Adrenal gland (tissue), 12 donors: ENCODE results near the gene SGMS1. TPM values are rescaled to one million over a fixed set of nuclear protein-coding genes. Genes with fewer than 3 reads are reported as not detected.

Source experiments
- DNase-seq, 7 donors: peaks; one replicate each; pipeline ENCODE4 v3.0.0-alpha.2; 2019 to 2020
- H3K27ac ChIP-seq, 5 donors: fragments of 200-600 bp; sonication (generic) in 4 of 5; 1 replicate in 3 of 5; 2 replicates in 2 of 5; pipeline versions ENCODE4 v1.5.1 to v1.8.0; 2016 to 2020; ENCODE audit warnings: mild to moderate bottlenecking in 1 of 5
- H3K27me3 ChIP-seq: fragments of 200-600 bp; 2 replicates; pipeline ENCODE4 v1.8.0; 2021
- H3K36me3 ChIP-seq, 2 donors: fragments of 200-600 bp; replicated peaks in 1 of 2; 1 replicate in 1 of 2; 2 replicates in 1 of 2; pipeline versions ENCODE4 v1.5.1 to v1.8.0; 2018 to 2022
- H3K4me1 ChIP-seq, 2 donors: fragments of 200-600 bp; replicated peaks in 1 of 2; 1 replicate in 1 of 2; 2 replicates in 1 of 2; pipeline versions ENCODE4 v1.5.1 to v1.8.0; 2018 to 2021
- H3K4me3 ChIP-seq, 4 donors: fragments of 200-600 bp; sonication (generic) in 3 of 4; one replicate each; pipeline ENCODE4 v1.5.1; 2016 to 2018
- H3K9me3 ChIP-seq, 3 donors: fragments of 200-600 bp; sonication (generic) in 1 of 3; replicated peaks in 1 of 3; 1 replicate in 2 of 3; 2 replicates in 1 of 3; pipeline versions ENCODE4 v1.5.1 to v1.8.0; 2016 to 2021
- CTCF ChIP-seq, 6 experiments: fragments of 450-650 bp in 4 of 6; fragments of 200-600 bp in 2 of 6; sonication (generic) in 1 of 6; IDR thresholded peaks; 1 replicate in 5 of 6; 2 replicates in 1 of 6; pipeline versions ENCODE4 v1.5.1 to v1.8.0; 2016 to 2021; ENCODE audit warnings: antibody characterized with exemption in 6 of 6, mild to moderate bottlenecking in 2 of 6, moderate library complexity in 1 of 6
- POLR2A ChIP-seq, 2 donors: fragments of 450-650 bp; IDR thresholded peaks; one replicate each; pipeline ENCODE4 v1.6.1; 2017; ENCODE audit warnings: antibody characterized with exemption in 2 of 2, mild to moderate bottlenecking in 2 of 2, moderate library complexity in 1 of 2
- WGBS, 4 donors: extraction: QIAGEN DNeasy Blood & Tissue Kit in 2 of 4; methylation state at CpG; one replicate each; pipeline versions ENCODE4 v1.1.5 to v1.1.7; 2013 to 2017; 5-methylcytosine and 5-hydroxymethylcytosine counted together
- intact Hi-C, 2 donors: fragments of 100-400 bp; cut with DNase I; formaldehyde crosslinking; loops; one replicate each; pipeline versions ENCODE4 v1.14.1 to v1.15.0; 2022 to 2023
- polyA plus RNA-seq, 3 donors: library from polyadenylated mRNA; stranded (reverse); fragments of 200-250 nt in 2 of 3; fragments of 350-450 nt in 1 of 3; fragmentation: Illumina TruSeq in 1 of 3; extraction: RNeasy Lipid Tissue Mini Kit (QIAGEN cat#74804) in 1 of 3; gene quantifications; one replicate each; pipeline ENCODE4 v1.2.3, GENCODE V29; 2013 to 2014
- total RNA-seq, 9 donors: library from RNA; depleted of rRNA in 4 of 9; stranded (reverse); fragments of >200 nt in 4 of 9; fragments of 120-200 nt in 1 of 9; fragmentation: NEBNext Ultra II Directional in 1 of 9; extraction: Animal tissue kit (Norgen Biotek cat#: 25700) in 1 of 9; gene quantifications; one replicate each; pipeline versions ENCODE4 v1.1.0 to v1.2.4, GENCODE V29; 2013 to 2023
- donor health status: healthy with polysubstance abuse.
- donor health status: Bipolar disorder and iron deficiency.
- donor health status: DM: yes; HTN: yes; CAD: no.
- donor health status: DM: no; HTN: no; CAD: no.
- donor health status: DM: no; HTN: no; CAD: no.
- donor health status: DM: yes; HTN: yes; CAD: no.

Gene SGMS1
- total and polyA plus RNA-seq, 12 donors = 9.1 to 152 (median 62.2) TPM

DNA sequence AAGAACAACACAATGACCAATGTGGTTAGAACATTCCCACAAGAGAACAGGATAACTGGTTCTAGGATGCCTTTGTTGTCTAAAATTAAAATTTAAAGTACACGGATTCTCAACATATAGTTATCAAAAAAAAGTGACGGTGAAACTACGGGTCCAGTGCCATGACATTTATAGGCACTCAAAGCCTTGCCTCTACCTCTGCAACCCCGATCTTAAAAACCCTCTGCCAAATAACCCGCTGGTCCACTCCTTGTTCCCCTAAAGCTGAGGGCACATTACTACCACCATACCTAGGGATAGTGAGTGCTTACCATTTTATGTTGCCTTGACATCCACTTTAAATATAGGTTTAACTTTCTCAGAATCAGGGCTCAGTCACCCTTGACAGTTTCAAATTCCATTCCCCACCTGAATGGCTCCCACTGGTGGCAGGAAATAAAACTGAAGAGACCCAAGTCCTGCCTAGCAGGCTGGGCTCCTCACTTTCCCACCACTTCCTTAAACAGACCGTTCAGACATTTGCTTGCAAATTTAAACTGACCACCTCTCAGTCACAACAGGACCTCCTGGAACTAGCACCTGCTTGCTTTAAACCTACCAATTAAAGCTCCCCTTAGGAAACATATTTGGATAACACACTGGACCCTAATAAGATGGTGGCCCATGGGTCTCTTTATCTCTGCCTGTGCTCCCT is 202.6 kb downstream of the SGMS1 start:
- H3K27me3 ChIP-seq = no peaks in the 10 kb centered on the region
- peaks cover 6 to 47% of the 10 kb centered on the region in 2 donors for H3K4me1 ChIP-seq
- H3K9me3 ChIP-seq = no peaks in the 10 kb centered on the region
- DNase-seq = peak in 5 of 7 donors; percentile 26 to 62 (median 47)
- WGBS, 4 donors = 80 to 89% (median 86%) methylated on average over 6 of the region's 6 CpGs
- intact Hi-C loops = no loop called here
- TF ChIP-seq CTCF (IDR thresholded peaks at IDR 0.05) (peak; percentile 50 to 68 (median 64)), POLR2A (IDR thresholded peaks at IDR 0.05) (no peak)
- H3K27ac ChIP-seq = peak overlapping the region in 2 of 5 donors; percentile 18 to 35
- no peaks in the 10 kb centered on the region for H3K36me3 ChIP-seq
- H3K4me3 ChIP-seq = no peak overlapping the region

DNA sequence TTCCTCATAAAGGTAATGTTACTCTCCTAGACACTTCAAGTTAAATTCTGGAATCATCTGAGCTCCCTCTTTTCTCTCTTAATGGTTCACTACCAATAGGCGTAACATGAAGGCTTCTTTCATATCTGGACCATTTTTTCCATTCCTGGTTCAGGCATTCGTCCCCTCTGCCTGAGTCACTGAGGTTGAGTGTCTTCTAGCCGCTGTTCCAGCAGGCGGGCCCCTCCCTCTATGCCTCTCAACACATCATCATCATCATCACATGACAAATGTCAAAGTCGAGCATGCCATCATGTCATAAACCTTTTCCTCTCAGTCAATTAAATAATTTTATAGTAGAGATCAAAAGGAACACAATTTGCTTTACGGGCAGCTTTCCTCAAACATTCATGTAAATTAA is 203.6 kb downstream of the SGMS1 start:
- TF ChIP-seq POLR2A (IDR thresholded peaks at IDR 0.05) = no peak
- TF ChIP-seq CTCF (IDR thresholded peaks at IDR 0.05) = no peak
- H3K9me3 ChIP-seq = no peaks in the 10 kb centered on the region
- H3K4me1 ChIP-seq = peaks cover 6 to 54% of the 10 kb centered on the region in 2 donors
- no peaks in the 10 kb centered on the region for H3K27me3 ChIP-seq
- no peak overlapping the region for H3K4me3 ChIP-seq
- H3K36me3 ChIP-seq = no peaks in the 10 kb centered on the region
- H3K27ac ChIP-seq = no peak overlapping the region
- no peak for DNase-seq
- intact Hi-C loops = no loop called here
- 90 to 97% (median 94%) methylated on average over 6 of the region's 6 CpGs for WGBS, 4 donors

- H3K27ac ChIP-seq = no peak overlapping the region
- no peaks in the 10 kb centered on the region for H3K36me3 ChIP-seq
- no peak for DNase-seq
- WGBS, 4 donors = 69 to 78% (median 72%) methylated on average over 3 of the region's 3 CpGs
- H3K4me3 ChIP-seq = no peak overlapping the region
- H3K9me3 ChIP-seq = no peaks in the 10 kb centered on the region
- no peaks in the 10 kb centered on the region for H3K27me3 ChIP-seq
- intact Hi-C loops = no loop called here
- H3K4me1 ChIP-seq = peaks cover 6 to 54% of the 10 kb centered on the region in 2 donors
- TF ChIP-seq CTCF (IDR thresholded peaks at IDR 0.05) = no peak
- no peak for TF ChIP-seq POLR2A (IDR thresholded peaks at IDR 0.05)
Observed at GRCh38 chr10:50419756-50420155, 204.0 kb downstream of the SGMS1 start.

GRCh38 chr10:50419091-50419490 is 204.7 kb downstream of the SGMS1 start:
- intact Hi-C loops = no loop called here
- Histone ChIP-seq H3K4me3 (peak overlapping the region in 1 of 4 donors; percentile 83), H3K27me3 (no peaks in the 10 kb centered on the region), H3K27ac (peak overlapping the region in 1 of 5 donors; percentile 85), H3K9me3 (no peaks in the 10 kb centered on the region), H3K4me1 (peaks cover 2 to 49% of the 10 kb centered on the region in 2 donors), H3K36me3 (no peaks in the 10 kb centered on the region)
- WGBS, 4 donors = 75 to 82% (median 79%) methylated on average over 3 of the region's 3 CpGs
- no peak for DNase-seq
- TF ChIP-seq CTCF (IDR thresholded peaks at IDR 0.05) (no peak), POLR2A (IDR thresholded peaks at IDR 0.05) (no peak)
